MM.1S (cell line): ENCODE results near the gene GYS1.

Experiments
- DNase-seq: peaks from one replicate; pipeline ENCODE4 v3.0.0-alpha.2; 2015
- H2AFZ ChIP-seq: fragments of 300-600 bp; sonication (generic); 2 replicates; pipeline ENCODE4 v1.6.0; 2016; ENCODE audit warnings: antibody characterized with exemption, low read length
- H3F3A ChIP-seq: fragments of 300-600 bp; sonication (generic); 2 replicates; pipeline ENCODE4 v1.6.1; 2016; ENCODE audit warnings: mild to moderate bottlenecking, antibody characterized with exemption, low read length, moderate library complexity, mixed read lengths; ENCODE audit not compliant: insufficient read depth
- H3K27ac ChIP-seq: fragments of 300-600 bp; sonication (generic); 2 replicates; pipeline ENCODE4 v1.5.1; 2016; ENCODE audit warnings: mild to moderate bottlenecking, low read length
- H3K27me3 ChIP-seq: fragments of 300-600 bp; sonication (generic); replicated peaks from 2 replicates; pipeline ENCODE4 v1.6.0; 2016; ENCODE audit warnings: low read length; ENCODE audit not compliant: insufficient read depth
- H3K36me3 ChIP-seq: fragments of 300-600 bp; sonication (generic); replicated peaks from 2 replicates; pipeline ENCODE4 v1.6.1; 2016; ENCODE audit warnings: mild to moderate bottlenecking, low read length, mixed read lengths; ENCODE audit not compliant: insufficient read depth
- H3K4me1 ChIP-seq: fragments of 300-600 bp; sonication (generic); 2 replicates; pipeline ENCODE4 v1.6.1; 2016; ENCODE audit warnings: low read length, mixed read lengths
- H3K4me2 ChIP-seq: fragments of 300-600 bp; sonication (generic); 2 replicates; pipeline ENCODE4 v1.6.0; 2016; ENCODE audit warnings: low read depth, low read length
- H3K4me3 ChIP-seq: fragments of 300-600 bp; sonication (generic); 2 replicates; pipeline ENCODE4 v1.5.1; 2016; ENCODE audit warnings: low read length, mixed read lengths
- H3K79me2 ChIP-seq: fragments of 300-600 bp; sonication (generic); 2 replicates; pipeline ENCODE4 v1.6.1; 2016; ENCODE audit warnings: mixed run types, low read length, mixed read lengths
- H3K9ac ChIP-seq: fragments of 300-600 bp; sonication (generic); 2 replicates; pipeline ENCODE4 v1.6.1; 2016; ENCODE audit warnings: low read length, mixed read lengths
- H3K9me2 ChIP-seq: fragments of 300-600 bp; sonication (generic); replicated peaks from 2 replicates; pipeline ENCODE4 v1.6.1; 2016; ENCODE audit warnings: mild to moderate bottlenecking, low read length, mixed read lengths; ENCODE audit not compliant: insufficient read depth
- H3K9me3 ChIP-seq: fragments of 300-600 bp; sonication (generic); replicated peaks from 2 replicates; pipeline ENCODE4 v1.6.1; 2016; ENCODE audit warnings: mild to moderate bottlenecking, low read length, mixed read lengths; ENCODE audit not compliant: insufficient read depth
- H4K20me1 ChIP-seq: fragments of 300-600 bp; sonication (generic); 2 replicates; pipeline ENCODE4 v1.6.1; 2016; ENCODE audit warnings: mild to moderate bottlenecking, low read length, moderate library complexity, mixed read lengths; ENCODE audit not compliant: insufficient read depth
- EZH2 ChIP-seq: fragments of 300-600 bp; sonication (generic); optimal IDR thresholded peaks from 2 replicates; pipeline ENCODE3; 2017; ENCODE audit warnings: low read depth, mild to moderate bottlenecking, antibody characterized with exemption, low read length, mixed read lengths
- EZH2phosphoT487 ChIP-seq: fragments of 300-600 bp; sonication (generic); IDR thresholded peaks from 2 replicates; pipeline ENCODE4 v1.6.1; 2018; ENCODE audit warnings: antibody characterized with exemption, low read length
- TF ChIP-seq, protein P1 (sequence below): fragments of 300-600 bp; sonication (generic); IDR thresholded peaks from 2 replicates; pipeline ENCODE4 v1.5.1; 2016; ENCODE audit warnings: antibody characterized with exemption, low read length, mixed read lengths

The GYS1 gene

DNA sequence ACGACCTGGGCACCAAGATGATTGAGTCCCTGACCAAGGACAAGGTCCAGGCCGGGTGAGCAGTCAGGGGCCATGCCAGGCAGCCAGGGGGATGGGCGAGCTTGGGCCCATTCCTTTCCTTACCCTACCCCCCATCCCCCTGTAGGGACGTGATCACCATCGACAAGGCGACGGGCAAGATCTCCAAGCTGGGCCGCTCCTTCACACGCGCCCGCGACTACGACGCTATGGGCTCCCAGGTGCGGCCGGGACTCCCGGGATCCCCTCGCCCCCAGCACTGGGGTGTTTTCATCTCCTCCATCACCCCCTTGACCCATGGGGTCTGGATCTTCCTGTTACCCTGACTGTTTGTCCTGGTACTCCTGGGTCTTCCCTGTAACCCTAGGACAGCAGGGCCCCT is 16.7 kb upstream of the GYS1 start:
- TF ChIP-seq, protein P1, sequence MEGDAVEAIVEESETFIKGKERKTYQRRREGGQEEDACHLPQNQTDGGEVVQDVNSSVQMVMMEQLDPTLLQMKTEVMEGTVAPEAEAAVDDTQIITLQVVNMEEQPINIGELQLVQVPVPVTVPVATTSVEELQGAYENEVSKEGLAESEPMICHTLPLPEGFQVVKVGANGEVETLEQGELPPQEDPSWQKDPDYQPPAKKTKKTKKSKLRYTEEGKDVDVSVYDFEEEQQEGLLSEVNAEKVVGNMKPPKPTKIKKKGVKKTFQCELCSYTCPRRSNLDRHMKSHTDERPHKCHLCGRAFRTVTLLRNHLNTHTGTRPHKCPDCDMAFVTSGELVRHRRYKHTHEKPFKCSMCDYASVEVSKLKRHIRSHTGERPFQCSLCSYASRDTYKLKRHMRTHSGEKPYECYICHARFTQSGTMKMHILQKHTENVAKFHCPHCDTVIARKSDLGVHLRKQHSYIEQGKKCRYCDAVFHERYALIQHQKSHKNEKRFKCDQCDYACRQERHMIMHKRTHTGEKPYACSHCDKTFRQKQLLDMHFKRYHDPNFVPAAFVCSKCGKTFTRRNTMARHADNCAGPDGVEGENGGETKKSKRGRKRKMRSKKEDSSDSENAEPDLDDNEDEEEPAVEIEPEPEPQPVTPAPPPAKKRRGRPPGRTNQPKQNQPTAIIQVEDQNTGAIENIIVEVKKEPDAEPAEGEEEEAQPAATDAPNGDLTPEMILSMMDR: no peak
- TF ChIP-seq EZH2: no peak
- TF ChIP-seq EZH2phosphoT487: no peak
- H2AFZ ChIP-seq: no peak overlapping the region
- no peaks in the 10 kb centered on the region for H3F3A ChIP-seq
- H3K27ac ChIP-seq: no peak overlapping the region
- H3K27me3 ChIP-seq: no peaks in the 10 kb centered on the region
- no peaks in the 10 kb centered on the region for H3K79me2 ChIP-seq
- no peaks in the 10 kb centered on the region for H3K9me3 ChIP-seq
- H3K4me3 ChIP-seq: no peak overlapping the region
- H3K9me2 ChIP-seq: no peaks in the 10 kb centered on the region
- H3K36me3 ChIP-seq: 0 out of 2 replicates have a peak, but pooled peaks cover 3% of the 10 kb centered on the region
- H3K4me1 ChIP-seq: no peaks in the 10 kb centered on the region
- H4K20me1 ChIP-seq: no peaks in the 10 kb centered on the region
- DNase-seq: no peak
- no peak overlapping the region for H3K9ac ChIP-seq
- no peak overlapping the region for H3K4me2 ChIP-seq

DNA sequence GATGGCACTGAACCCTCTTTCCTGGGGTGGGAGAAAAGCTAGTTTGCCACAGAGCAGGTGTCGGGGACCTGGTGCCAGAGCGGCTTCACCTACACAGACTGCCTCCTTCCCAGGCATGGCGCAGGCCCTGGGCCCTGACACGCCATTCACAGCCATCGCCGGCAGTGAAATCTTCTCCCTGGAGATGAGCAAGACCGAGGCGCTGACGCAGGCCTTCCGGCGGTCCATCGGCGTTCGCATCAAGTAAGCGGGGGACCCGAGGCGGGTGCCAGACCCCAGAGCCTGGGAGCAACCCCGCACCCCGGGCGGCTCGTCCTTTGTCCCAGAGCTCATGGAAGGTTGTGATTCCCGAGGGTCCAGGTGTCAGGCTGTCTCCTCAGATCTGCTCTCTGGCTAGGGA is 13.8 kb upstream of the GYS1 start:
- Histone ChIP-seq H3K9me3 (no peaks in the 10 kb centered on the region), H3K79me2 (no peaks in the 10 kb centered on the region), H3K36me3 (peaks cover 3% of the 10 kb centered on the region; the same call in 1 of the 2 replicates), H4K20me1 (no peaks in the 10 kb centered on the region), H3F3A (no peaks in the 10 kb centered on the region), H3K4me3 (no peak overlapping the region), H3K27ac (no peak overlapping the region), H3K27me3 (no peaks in the 10 kb centered on the region), H3K4me1 (no peaks in the 10 kb centered on the region), H3K9me2 (no peaks in the 10 kb centered on the region), H3K4me2 (no peak overlapping the region), H3K9ac (no peak overlapping the region), H2AFZ (no peak overlapping the region)
- no peak for TF ChIP-seq EZH2
- TF ChIP-seq, protein P1: no peak
- TF ChIP-seq EZH2phosphoT487: no peak
- no peak for DNase-seq

- Histone ChIP-seq H3K27ac (no peak overlapping the region), H3K27me3 (no peaks in the 10 kb centered on the region), H3K4me1 (no peaks in the 10 kb centered on the region), H3K9ac (no peak overlapping the region), H3K4me2 (no peak overlapping the region), H3K9me3 (no peaks in the 10 kb centered on the region), H3K4me3 (no peak overlapping the region), H2AFZ (no peak overlapping the region), H3K36me3 (peaks cover 3% of the 10 kb centered on the region; the same call in 1 of the 2 replicates), H4K20me1 (no peaks in the 10 kb centered on the region), H3F3A (no peaks in the 10 kb centered on the region), H3K9me2 (no peaks in the 10 kb centered on the region), H3K79me2 (no peaks in the 10 kb centered on the region; the same call in 1 of the 2 replicates)
- TF ChIP-seq, protein P1: no peak
- TF ChIP-seq EZH2 (no peak), EZH2phosphoT487 (no peak)
- DNase-seq: no peak
Observed at GRCh38 chr19:49004964-49005614, 12.0 kb upstream of the GYS1 start.
